MM.1S (cell line): Measurements from ENCODE around the gene YWHAQ.
A peak's percentile ranks its signal among the peaks of the same experiment; 100 is the strongest.

Experiments used
- DNase-seq: peaks from one replicate; pipeline ENCODE4 v3.0.0-alpha.2; 2015
- H2AFZ ChIP-seq: fragments of 300-600 bp; sonication (generic); 2 replicates; pipeline ENCODE4 v1.6.0; 2016; ENCODE audit warnings: antibody characterized with exemption, low read length
- H3F3A ChIP-seq: fragments of 300-600 bp; sonication (generic); 2 replicates; pipeline ENCODE4 v1.6.1; 2016; ENCODE audit warnings: mild to moderate bottlenecking, antibody characterized with exemption, low read length, moderate library complexity, mixed read lengths; ENCODE audit not compliant: insufficient read depth
- H3K27ac ChIP-seq: fragments of 300-600 bp; sonication (generic); 2 replicates; pipeline ENCODE4 v1.5.1; 2016; ENCODE audit warnings: mild to moderate bottlenecking, low read length
- H3K27me3 ChIP-seq: fragments of 300-600 bp; sonication (generic); replicated peaks from 2 replicates; pipeline ENCODE4 v1.6.0; 2016; ENCODE audit warnings: low read length; ENCODE audit not compliant: insufficient read depth
- H3K36me3 ChIP-seq: fragments of 300-600 bp; sonication (generic); replicated peaks from 2 replicates; pipeline ENCODE4 v1.6.1; 2016; ENCODE audit warnings: mild to moderate bottlenecking, low read length, mixed read lengths; ENCODE audit not compliant: insufficient read depth
- H3K4me1 ChIP-seq: fragments of 300-600 bp; sonication (generic); 2 replicates; pipeline ENCODE4 v1.6.1; 2016; ENCODE audit warnings: low read length, mixed read lengths
- H3K4me2 ChIP-seq: fragments of 300-600 bp; sonication (generic); 2 replicates; pipeline ENCODE4 v1.6.0; 2016; ENCODE audit warnings: low read depth, low read length
- H3K4me3 ChIP-seq: fragments of 300-600 bp; sonication (generic); 2 replicates; pipeline ENCODE4 v1.5.1; 2016; ENCODE audit warnings: low read length, mixed read lengths
- H3K79me2 ChIP-seq: fragments of 300-600 bp; sonication (generic); 2 replicates; pipeline ENCODE4 v1.6.1; 2016; ENCODE audit warnings: mixed run types, low read length, mixed read lengths
- H3K9ac ChIP-seq: fragments of 300-600 bp; sonication (generic); 2 replicates; pipeline ENCODE4 v1.6.1; 2016; ENCODE audit warnings: low read length, mixed read lengths
- H3K9me2 ChIP-seq: fragments of 300-600 bp; sonication (generic); replicated peaks from 2 replicates; pipeline ENCODE4 v1.6.1; 2016; ENCODE audit warnings: mild to moderate bottlenecking, low read length, mixed read lengths; ENCODE audit not compliant: insufficient read depth
- H3K9me3 ChIP-seq: fragments of 300-600 bp; sonication (generic); replicated peaks from 2 replicates; pipeline ENCODE4 v1.6.1; 2016; ENCODE audit warnings: mild to moderate bottlenecking, low read length, mixed read lengths; ENCODE audit not compliant: insufficient read depth
- H4K20me1 ChIP-seq: fragments of 300-600 bp; sonication (generic); 2 replicates; pipeline ENCODE4 v1.6.1; 2016; ENCODE audit warnings: mild to moderate bottlenecking, low read length, moderate library complexity, mixed read lengths; ENCODE audit not compliant: insufficient read depth
- CTCF ChIP-seq: fragments of 300-600 bp; sonication (generic); IDR thresholded peaks from 2 replicates; pipeline ENCODE4 v1.5.1; 2016; ENCODE audit warnings: antibody characterized with exemption, low read length, mixed read lengths
- EZH2 ChIP-seq: fragments of 300-600 bp; sonication (generic); optimal IDR thresholded peaks from 2 replicates; pipeline ENCODE3; 2017; ENCODE audit warnings: low read depth, mild to moderate bottlenecking, antibody characterized with exemption, low read length, mixed read lengths
- EZH2phosphoT487 ChIP-seq: fragments of 300-600 bp; sonication (generic); IDR thresholded peaks from 2 replicates; pipeline ENCODE4 v1.6.1; 2018; ENCODE audit warnings: antibody characterized with exemption, low read length

Gene YWHAQ

GRCh38 chr2:9549420-9549819 lies 81.4 kb downstream of the YWHAQ start:
- H2AFZ ChIP-seq = no peak overlapping the region
- peaks cover 90% of the 10 kb centered on the region for H3K79me2 ChIP-seq
- no peak for DNase-seq
- no peaks in the 10 kb centered on the region for H3K9me2 ChIP-seq
- H3F3A ChIP-seq = peaks cover 36% of the 10 kb centered on the region
- peak overlapping the region; percentile 82; the same call in 1 of the 2 replicates for H3K4me2 ChIP-seq
- peak overlapping the region; percentile 77; the same call in 1 of the 2 replicates for H3K27ac ChIP-seq
- no peak overlapping the region for H3K9ac ChIP-seq
- no peaks in the 10 kb centered on the region for H3K27me3 ChIP-seq
- H3K4me1 ChIP-seq = peaks cover 40% of the 10 kb centered on the region
- TF ChIP-seq EZH2phosphoT487 = no peak
- TF ChIP-seq EZH2 = no peak
- no peak for TF ChIP-seq CTCF
- H3K36me3 ChIP-seq = no peaks in the 10 kb centered on the region
- no peak overlapping the region for H3K4me3 ChIP-seq
- no peaks in the 10 kb centered on the region for H3K9me3 ChIP-seq
- H4K20me1 ChIP-seq = no peaks in the 10 kb centered on the region

GRCh38 chr2:9548506-9548905 lies 82.3 kb downstream of the YWHAQ start:
- TF ChIP-seq EZH2phosphoT487 (no peak), EZH2 (no peak), CTCF (no peak)
- H3K27ac ChIP-seq = peak overlapping the region; percentile 77
- DNase-seq = peak; percentile 67

GRCh38 chr2:9547262-9547991 lies 83.4 kb downstream of the YWHAQ start:
- Histone ChIP-seq H3K4me2 (peak overlapping the region; percentile 82; the same call in 1 of the 2 replicates), H3K9ac (peak overlapping the region; percentile 39; the same call in 1 of the 2 replicates), H3K27ac (peak overlapping the region; percentile 77; the same call in 1 of the 2 replicates), H3F3A (peaks cover 31% of the 10 kb centered on the region), H3K4me1 (peaks cover 30% of the 10 kb centered on the region), H3K27me3 (no peaks in the 10 kb centered on the region), H3K4me3 (peak overlapping the region; percentile 41; the same call in 1 of the 2 replicates), H3K9me3 (no peaks in the 10 kb centered on the region), H3K79me2 (peaks cover 87% of the 10 kb centered on the region), H4K20me1 (no peaks in the 10 kb centered on the region), H3K36me3 (no peaks in the 10 kb centered on the region), H2AFZ (no peak overlapping the region), H3K9me2 (no peaks in the 10 kb centered on the region)
- DNase-seq = no peak
- no peak for TF ChIP-seq EZH2phosphoT487
- no peak for TF ChIP-seq EZH2
- TF ChIP-seq CTCF = no peak

More at GRCh38 chr2:9548506-9548905, 82.3 kb downstream of the YWHAQ start:
- H4K20me1 ChIP-seq = no peaks in the 10 kb centered on the region
- H3K79me2 ChIP-seq = peaks cover 89% of the 10 kb centered on the region
- peak overlapping the region; percentile 82 for H3K4me2 ChIP-seq
- peaks cover 35% of the 10 kb centered on the region for H3K4me1 ChIP-seq
- H3K9ac ChIP-seq = peak overlapping the region; percentile 39; the same call in 1 of the 2 replicates
- peak overlapping the region; percentile 41 for H3K4me3 ChIP-seq
- no peaks in the 10 kb centered on the region for H3K9me2 ChIP-seq
- no peaks in the 10 kb centered on the region for H3K9me3 ChIP-seq
- no peaks in the 10 kb centered on the region for H3K27me3 ChIP-seq
- H3F3A ChIP-seq = peaks cover 36% of the 10 kb centered on the region
- no peak overlapping the region for H2AFZ ChIP-seq
- H3K36me3 ChIP-seq = no peaks in the 10 kb centered on the region
